B cell (primary cell): ENCODE results near the gene CR1L. TPM values are rescaled to one million over a fixed set of nuclear protein-coding genes. Genes with fewer than 3 reads are reported as not detected.

ENCODE experiments used
- ATAC-seq: fragments of 200-7000 bp; cut with Tn5 transposase; one replicate; pipeline ENCODE4 v1.10.0; 2021; ENCODE audit warnings: low read depth, mild to moderate bottlenecking, moderate number of reproducible peaks, moderate library complexity
- CTCF ChIA-PET: fragments of 350-600 bp; sonication (Branson Sonifier 250); formaldehyde crosslinking; loops from one replicate; lab custom pipeline; 2021; ENCODE audit warnings: antibody characterized with exemption, inconsistent platforms; lab: Charles Lee
- POLR2A ChIA-PET: fragments of 350-600 bp; sonication (Branson Sonifier 250); formaldehyde crosslinking; loops from one replicate; lab custom pipeline; 2021; ENCODE audit warnings: antibody characterized with exemption; lab: Charles Lee
- DNase-seq: peaks from one replicate; pipeline ENCODE4 v3.0.0; 2013
- H2AFZ ChIP-seq: 2 replicates; pipeline ENCODE4 v1.6.1; 2012; ENCODE audit warnings: mild to moderate bottlenecking, low read depth, low read length; ENCODE audit not compliant: insufficient read depth, poor library complexity, severe bottlenecking
- H3K27ac ChIP-seq, 2 donors: 1 replicate in 1 of 2; 2 replicates in 1 of 2; pipeline ENCODE4 v1.5.1; 2012 to 2013; ENCODE audit warnings: low read length in 2 of 2, mild to moderate bottlenecking in 2 of 2, moderate library complexity in 1 of 2
- H3K27me3 ChIP-seq, 4 experiments: fragments of 200-600 bp in 1 of 4; sonication (generic) in 1 of 4; replicated peaks in 1 of 4; 1 replicate in 2 of 4; 2 replicates in 2 of 4; pipeline versions ENCODE4 v1.6.1 to v1.7.0; 2013 to 2016; ENCODE audit warnings: low read length in 3 of 4, mild to moderate bottlenecking in 2 of 4, mixed read lengths in 1 of 4, moderate library complexity in 1 of 4; ENCODE audit not compliant: insufficient read depth in 4 of 4, control insufficient read depth in 3 of 4; ENCODE audit errors: control extremely low read depth in 1 of 4
- H3K36me3 ChIP-seq, 2 experiments: replicated peaks in 1 of 2; 1 replicate in 1 of 2; 2 replicates in 1 of 2; pipeline versions ENCODE4 v1.6.1 to v1.7.1; 2013; ENCODE audit warnings: low read length in 1 of 2; ENCODE audit not compliant: insufficient read depth in 2 of 2, control insufficient read depth in 1 of 2; ENCODE audit errors: control extremely low read depth in 1 of 2, extremely low read depth in 1 of 2
- H3K4me1 ChIP-seq, 2 donors: fragments of 200-600 bp in 1 of 2; sonication (generic) in 1 of 2; 1 replicate in 1 of 2; 2 replicates in 1 of 2; pipeline versions ENCODE4 v1.5.1 to v1.6.1; 2013 to 2017; ENCODE audit warnings: low read length in 2 of 2; ENCODE audit not compliant: control insufficient read depth in 2 of 2, insufficient read depth in 2 of 2
- H3K4me2 ChIP-seq: replicated peaks from 2 replicates; pipeline ENCODE3; 2012; ENCODE audit warnings: mild to moderate bottlenecking, low read depth, low read length; ENCODE audit not compliant: poor library complexity, severe bottlenecking
- H3K4me3 ChIP-seq, 5 experiments: fragments of 200-600 bp in 1 of 5; sonication (generic) in 1 of 5; 1 replicate in 3 of 5; 2 replicates in 2 of 5; pipeline versions ENCODE4 v1.5.1 to v1.7.0; 2011 to 2016; ENCODE audit warnings: low read length in 4 of 5, mild to moderate bottlenecking in 4 of 5, low read depth in 2 of 5, control low read depth in 1 of 5, moderate library complexity in 1 of 5; ENCODE audit not compliant: insufficient read depth in 1 of 5; ENCODE audit errors: control extremely low read depth in 1 of 5, extremely low read depth in 1 of 5
- H3K79me2 ChIP-seq: fragments of 200-600 bp; sonication (generic); one replicate; pipeline ENCODE4 v1.6.0; 2016; ENCODE audit warnings: low read length; ENCODE audit not compliant: control insufficient read depth, insufficient read depth
- H3K9ac ChIP-seq: fragments of 200-600 bp; sonication (generic); 2 replicates; pipeline ENCODE4 v1.6.1; 2017; ENCODE audit warnings: mild to moderate bottlenecking, low read length, moderate library complexity
- H3K9me3 ChIP-seq, 3 donors: one replicate each; pipeline versions ENCODE4 v1.6.1 to v1.7.1; 2013; ENCODE audit warnings: low read length in 2 of 3; ENCODE audit not compliant: control insufficient read depth in 2 of 3, insufficient read depth in 1 of 3; ENCODE audit errors: control extremely low read depth in 1 of 3
- H4K20me1 ChIP-seq: 2 replicates; pipeline ENCODE4 v1.6.0; 2012; ENCODE audit warnings: mild to moderate bottlenecking, low read length; ENCODE audit not compliant: insufficient read depth, control insufficient read depth, poor library complexity, severe bottlenecking
- H3K27ac Mint-ChIP-seq: one replicate; pipeline ENCODE4 v1.8.0; 2021; ENCODE audit warnings: mixed read lengths
- H3K27me3 Mint-ChIP-seq: one replicate; pipeline ENCODE4 v1.8.0; 2021; ENCODE audit warnings: mixed read lengths
- H3K4me1 Mint-ChIP-seq: one replicate; pipeline ENCODE4 v1.8.0; 2021; ENCODE audit warnings: mixed read lengths
- H3K4me3 Mint-ChIP-seq: one replicate; pipeline ENCODE4 v1.8.0; 2021; ENCODE audit warnings: mixed read lengths
- H3K9me3 Mint-ChIP-seq: one replicate; pipeline ENCODE4 v1.8.0; 2022; ENCODE audit warnings: mixed read lengths; ENCODE audit not compliant: insufficient read depth
- EZH2 ChIP-seq: IDR thresholded peaks from 2 replicates; pipeline ENCODE4 v1.6.1; 2012; ENCODE audit warnings: borderline replicate concordance, low read depth, mild to moderate bottlenecking, moderate library complexity, low read length; ENCODE audit not compliant: insufficient read depth, poor library complexity, severe bottlenecking
- WGBS: methylation state at CpG from one replicate; pipeline ENCODE4 v1.1.5; 2013; ENCODE audit warnings: missing lambda C conversion rate; ENCODE audit not compliant: insufficient coverage; 5-methylcytosine and 5-hydroxymethylcytosine counted together
- intact Hi-C: fragments of 100-400 bp; cut with micrococcal nuclease; formaldehyde crosslinking; loops from one replicate; pipeline ENCODE4 v1.10.0; 2022
- polyA plus RNA-seq: library from polyadenylated mRNA; depleted of rRNA; stranded (reverse); fragments of >200 nt; gene quantifications from 2 replicates; pipeline ENCODE4 v1.2.3, GENCODE V29; 2012
- total RNA-seq, 2 donors: library from RNA; stranded (reverse); fragments of 120-200 nt in 1 of 2; gene quantifications; 1 replicate in 1 of 2; 2 replicates in 1 of 2; pipeline versions ENCODE4 v1.2.3 to v1.2.4, GENCODE V29; 2013 to 2022
- TF ChIP-seq, protein P1 (sequence below): fragments of 200-600 bp; IDR thresholded peaks from one replicate; pipeline ENCODE4 v1.8.0; 2022; ENCODE audit warnings: antibody characterized with exemption, mild to moderate bottlenecking

CR1L gene
- total and polyA plus RNA-seq, 2 donors (not counting 1 experiment from before 2014, with no cell fraction given): 0.07 to 0.59 TPM

DNA sequence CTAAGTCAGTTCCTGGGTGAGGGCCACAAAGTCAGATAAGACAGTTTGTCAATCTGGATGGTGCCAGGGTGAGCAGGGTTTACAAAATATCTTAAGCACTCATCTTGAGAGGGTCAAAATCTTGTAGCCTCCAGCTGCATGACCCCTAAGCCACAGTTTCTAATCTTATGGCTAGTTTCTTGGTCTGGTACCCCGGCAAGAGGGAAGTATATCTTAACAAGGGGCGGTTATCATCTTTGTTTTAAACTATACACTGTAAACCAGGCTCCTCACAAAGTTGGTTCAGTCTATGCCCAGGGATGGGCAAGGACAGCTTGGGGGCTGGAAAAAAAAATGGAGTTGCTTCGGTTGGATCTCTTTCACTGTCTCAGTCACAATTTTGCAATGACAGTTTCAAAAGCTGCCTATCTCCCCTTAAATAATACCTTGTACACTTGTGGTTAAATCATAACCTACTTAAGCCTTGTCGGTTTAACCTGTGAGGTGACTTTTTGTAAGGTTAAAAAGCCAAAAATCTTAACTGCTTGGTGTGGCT is 99.1 kb downstream of the CR1L start:
- TF ChIP-seq, protein P1, sequence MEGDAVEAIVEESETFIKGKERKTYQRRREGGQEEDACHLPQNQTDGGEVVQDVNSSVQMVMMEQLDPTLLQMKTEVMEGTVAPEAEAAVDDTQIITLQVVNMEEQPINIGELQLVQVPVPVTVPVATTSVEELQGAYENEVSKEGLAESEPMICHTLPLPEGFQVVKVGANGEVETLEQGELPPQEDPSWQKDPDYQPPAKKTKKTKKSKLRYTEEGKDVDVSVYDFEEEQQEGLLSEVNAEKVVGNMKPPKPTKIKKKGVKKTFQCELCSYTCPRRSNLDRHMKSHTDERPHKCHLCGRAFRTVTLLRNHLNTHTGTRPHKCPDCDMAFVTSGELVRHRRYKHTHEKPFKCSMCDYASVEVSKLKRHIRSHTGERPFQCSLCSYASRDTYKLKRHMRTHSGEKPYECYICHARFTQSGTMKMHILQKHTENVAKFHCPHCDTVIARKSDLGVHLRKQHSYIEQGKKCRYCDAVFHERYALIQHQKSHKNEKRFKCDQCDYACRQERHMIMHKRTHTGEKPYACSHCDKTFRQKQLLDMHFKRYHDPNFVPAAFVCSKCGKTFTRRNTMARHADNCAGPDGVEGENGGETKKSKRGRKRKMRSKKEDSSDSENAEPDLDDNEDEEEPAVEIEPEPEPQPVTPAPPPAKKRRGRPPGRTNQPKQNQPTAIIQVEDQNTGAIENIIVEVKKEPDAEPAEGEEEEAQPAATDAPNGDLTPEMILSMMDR: no peak
- TF ChIP-seq EZH2: no peak
- no peak for ATAC-seq
- Histone ChIP-seq H3K9ac (no peak overlapping the region), H3K9me3 (no peaks in the 10 kb centered on the region), H3K4me2 (no peak overlapping the region), H3K4me1 (no peaks in the 10 kb centered on the region), H3K4me3 (no peak overlapping the region), H4K20me1 (no peaks in the 10 kb centered on the region), H3K79me2 (no peaks in the 10 kb centered on the region), H3K36me3 (no peaks in the 10 kb centered on the region), H2AFZ (no peak overlapping the region), H3K27ac (no peak overlapping the region), H3K27me3 (no peaks in the 10 kb centered on the region)
- no CpG with 5 or more reads among the region's 4 CpGs for WGBS
- CTCF ChIA-PET: interaction anchor here (0.9 kb wide), 1 partner anchor 53 kb away, joined by 3 read pairs; no protein-coding TSS in a partner anchor
- intact Hi-C loops: no loop called here
- no peak for DNase-seq
- Mint-ChIP-seq H3K27me3 (no peaks in the 10 kb centered on the region), H3K4me1 (no peaks in the 10 kb centered on the region), H3K4me3 (no peak overlapping the region), H3K27ac (no peak overlapping the region), H3K9me3 (no peaks in the 10 kb centered on the region)
- POLR2A ChIA-PET: no interaction called here

DNA sequence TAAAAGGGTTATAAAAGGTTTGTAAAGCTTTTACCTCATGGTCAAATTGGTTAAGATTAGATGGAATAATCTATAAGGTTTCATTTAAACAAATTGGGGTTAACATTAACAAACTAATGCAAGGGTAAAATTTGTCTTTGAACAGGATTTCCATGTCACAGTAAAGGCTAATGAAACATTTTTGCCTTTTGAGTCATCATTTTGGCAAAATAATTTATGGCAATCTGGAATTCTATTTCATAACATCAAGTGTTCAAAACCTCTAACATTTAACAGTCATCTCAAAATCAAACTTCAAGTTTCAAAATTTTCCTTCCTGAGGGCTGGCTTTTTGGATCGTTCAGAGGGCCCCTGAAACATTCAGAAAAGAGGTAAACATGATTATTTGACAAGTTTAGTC is 100.4 kb downstream of the CR1L start:
- Histone ChIP-seq H4K20me1 (no peaks in the 10 kb centered on the region), H3K27me3 (no peaks in the 10 kb centered on the region), H2AFZ (no peak overlapping the region), H3K9me3 (no peaks in the 10 kb centered on the region), H3K4me2 (no peak overlapping the region), H3K9ac (no peak overlapping the region), H3K36me3 (no peaks in the 10 kb centered on the region), H3K27ac (no peak overlapping the region), H3K79me2 (peaks cover 5% of the 10 kb centered on the region), H3K4me3 (no peak overlapping the region), H3K4me1 (no peaks in the 10 kb centered on the region)
- H3K4me1 Mint-ChIP-seq: no peaks in the 10 kb centered on the region
- POLR2A ChIA-PET: no interaction called here
- H3K9me3 Mint-ChIP-seq: no peaks in the 10 kb centered on the region
- ATAC-seq: no peak
- intact Hi-C loops: no loop called here
- H3K27ac Mint-ChIP-seq: no peak overlapping the region
- no CpG with 5 or more reads among the region's 1 CpG for WGBS
- no peaks in the 10 kb centered on the region for H3K27me3 Mint-ChIP-seq
- CTCF ChIA-PET: no interaction called here
- TF ChIP-seq EZH2: no peak
- TF ChIP-seq, protein P1: no peak
- no peak for DNase-seq
- no peak overlapping the region for H3K4me3 Mint-ChIP-seq
